Breast epithelium (tissue), 3 donors: ENCODE data around the gene DNAJB13.
"Not testable (repeated sequence)": the region's sequence is repeated elsewhere in the genome, so short reads cannot be mapped to it uniquely, and the experiment has no call there.

ENCODE experiments used
- CTCF ChIP-seq, 3 donors: fragments of 450-650 bp; IDR thresholded peaks; one replicate each; pipeline ENCODE4 v1.5.1; 2016 to 2017; ENCODE audit warnings: antibody characterized with exemption in 3 of 3, mild to moderate bottlenecking in 3 of 3, moderate library complexity in 3 of 3
- POLR2A ChIP-seq: fragments of 450-650 bp; IDR thresholded peaks from one replicate; pipeline ENCODE4 v1.6.1; 2016; ENCODE audit warnings: antibody characterized with exemption, mild to moderate bottlenecking, moderate library complexity
- POLR2AphosphoS5 ChIP-seq, 3 donors: sonication (generic); formaldehyde crosslinking; IDR thresholded peaks; one replicate each; pipeline ENCODE4 v1.6.1; 2017; ENCODE audit warnings: antibody characterized with exemption in 3 of 3

GRCh38 chr11:73985661-73986060 is 34.8 kb downstream of the DNAJB13 start:
- TF ChIP-seq CTCF (IDR thresholded peaks at IDR 0.05); POLR2A; POLR2AphosphoS5 (IDR thresholded peaks at IDR 0.05): not testable (repeated sequence)
